Colonic mucosa (tissue), 4 donors: ENCODE data around the gene NRXN2. TPM values are rescaled to one million over a fixed set of nuclear protein-coding genes. Genes with fewer than 3 reads are reported as not detected.

Experiments used
- DNase-seq: peaks from one replicate; pipeline ENCODE4 v3.0.0-alpha.2; 2020
- H3K27ac ChIP-seq: fragments of 200-600 bp; one replicate; pipeline ENCODE4 v1.8.0; 2021
- H3K27me3 ChIP-seq: fragments of 200-600 bp; one replicate; pipeline ENCODE4 v1.8.0; 2021
- H3K36me3 ChIP-seq: fragments of 200-600 bp; one replicate; pipeline ENCODE4 v1.8.0; 2021
- H3K4me1 ChIP-seq: fragments of 200-600 bp; one replicate; pipeline ENCODE4 v1.8.0; 2021; ENCODE audit warnings: mild to moderate bottlenecking
- H3K4me3 ChIP-seq: fragments of 200-600 bp; one replicate; pipeline ENCODE4 v1.8.0; 2021
- H3K9ac ChIP-seq, 2 donors: one replicate each; pipeline ENCODE4 v1.7.0; 2013; ENCODE audit warnings: control low read depth in 2 of 2, low read depth in 2 of 2, low read length in 2 of 2
- H3K9me3 ChIP-seq: fragments of 200-600 bp; one replicate; pipeline ENCODE4 v1.8.0; 2021
- intact Hi-C: fragments of 100-400 bp; cut with DNase I; formaldehyde crosslinking; loops from one replicate; pipeline ENCODE4 v1.14.1; 2022
- total RNA-seq, 2 donors: library from RNA; stranded (reverse); fragmentation: NEBNext Ultra II Directional in 1 of 2; extraction: Animal tissue kit (Norgen Biotek cat#: 25700) in 1 of 2; gene quantifications; one replicate each; pipeline ENCODE4 v1.2.1, GENCODE V29; 2021
- TF ChIP-seq, protein P1 (sequence below): fragments of 200-600 bp; IDR thresholded peaks from one replicate; pipeline ENCODE4 v1.8.0; 2022; ENCODE audit warnings: antibody characterized with exemption, mild to moderate bottlenecking
- donor health status: healthy.
- donor health status: DM: no; HTN: no; CAD: no.
- donor health status: DM: no; HTN: no; CAD: no.

Gene NRXN2
- total RNA-seq, 2 donors from 2014 or later: 2.2 to 5.4 TPM

DNA sequence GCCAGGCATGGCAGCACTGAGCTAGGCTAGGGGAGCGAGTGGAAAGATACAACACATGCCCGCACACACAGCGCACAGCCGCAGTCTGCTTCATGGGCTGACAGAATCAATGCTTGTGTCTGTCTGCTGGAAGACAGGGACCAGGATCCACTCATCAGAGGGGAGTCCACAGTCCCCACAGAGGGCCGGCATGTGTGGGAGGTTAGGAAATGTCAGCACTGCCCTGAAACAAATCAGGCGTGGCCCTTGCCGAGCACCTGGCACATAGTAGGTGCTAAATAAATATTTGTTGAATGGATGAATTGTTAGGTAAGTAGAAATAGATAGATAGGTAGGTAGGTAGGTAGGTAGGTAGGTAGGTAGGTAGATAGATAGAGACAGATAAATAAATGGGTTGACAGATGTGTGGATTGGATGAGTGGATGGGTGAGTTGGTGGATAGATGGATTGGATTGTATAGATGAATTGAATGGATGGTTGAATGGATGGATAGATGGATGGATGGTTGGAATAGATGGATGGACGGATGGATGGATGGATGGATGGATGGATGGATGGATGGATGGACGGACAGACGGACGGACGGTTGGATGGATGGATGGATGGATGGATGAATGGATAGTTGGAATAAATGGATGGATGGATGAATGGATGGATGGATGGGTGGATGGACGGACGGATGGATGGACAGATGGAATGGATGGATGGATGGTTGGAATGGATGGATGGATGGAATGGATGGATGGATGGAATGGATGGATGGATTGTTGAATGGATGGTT, 128.6 kb downstream of the NRXN2 start:
- no peak overlapping the region for H3K9ac ChIP-seq
- no peaks in the 10 kb centered on the region for H3K36me3 ChIP-seq
- no peak overlapping the region for H3K4me3 ChIP-seq
- TF ChIP-seq, protein P1, sequence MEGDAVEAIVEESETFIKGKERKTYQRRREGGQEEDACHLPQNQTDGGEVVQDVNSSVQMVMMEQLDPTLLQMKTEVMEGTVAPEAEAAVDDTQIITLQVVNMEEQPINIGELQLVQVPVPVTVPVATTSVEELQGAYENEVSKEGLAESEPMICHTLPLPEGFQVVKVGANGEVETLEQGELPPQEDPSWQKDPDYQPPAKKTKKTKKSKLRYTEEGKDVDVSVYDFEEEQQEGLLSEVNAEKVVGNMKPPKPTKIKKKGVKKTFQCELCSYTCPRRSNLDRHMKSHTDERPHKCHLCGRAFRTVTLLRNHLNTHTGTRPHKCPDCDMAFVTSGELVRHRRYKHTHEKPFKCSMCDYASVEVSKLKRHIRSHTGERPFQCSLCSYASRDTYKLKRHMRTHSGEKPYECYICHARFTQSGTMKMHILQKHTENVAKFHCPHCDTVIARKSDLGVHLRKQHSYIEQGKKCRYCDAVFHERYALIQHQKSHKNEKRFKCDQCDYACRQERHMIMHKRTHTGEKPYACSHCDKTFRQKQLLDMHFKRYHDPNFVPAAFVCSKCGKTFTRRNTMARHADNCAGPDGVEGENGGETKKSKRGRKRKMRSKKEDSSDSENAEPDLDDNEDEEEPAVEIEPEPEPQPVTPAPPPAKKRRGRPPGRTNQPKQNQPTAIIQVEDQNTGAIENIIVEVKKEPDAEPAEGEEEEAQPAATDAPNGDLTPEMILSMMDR: no peak
- H3K9me3 ChIP-seq: no peaks in the 10 kb centered on the region
- intact Hi-C loops: no loop called here
- no peaks in the 10 kb centered on the region for H3K4me1 ChIP-seq
- no peak for DNase-seq
- no peaks in the 10 kb centered on the region for H3K27me3 ChIP-seq
- no peak overlapping the region for H3K27ac ChIP-seq

DNA sequence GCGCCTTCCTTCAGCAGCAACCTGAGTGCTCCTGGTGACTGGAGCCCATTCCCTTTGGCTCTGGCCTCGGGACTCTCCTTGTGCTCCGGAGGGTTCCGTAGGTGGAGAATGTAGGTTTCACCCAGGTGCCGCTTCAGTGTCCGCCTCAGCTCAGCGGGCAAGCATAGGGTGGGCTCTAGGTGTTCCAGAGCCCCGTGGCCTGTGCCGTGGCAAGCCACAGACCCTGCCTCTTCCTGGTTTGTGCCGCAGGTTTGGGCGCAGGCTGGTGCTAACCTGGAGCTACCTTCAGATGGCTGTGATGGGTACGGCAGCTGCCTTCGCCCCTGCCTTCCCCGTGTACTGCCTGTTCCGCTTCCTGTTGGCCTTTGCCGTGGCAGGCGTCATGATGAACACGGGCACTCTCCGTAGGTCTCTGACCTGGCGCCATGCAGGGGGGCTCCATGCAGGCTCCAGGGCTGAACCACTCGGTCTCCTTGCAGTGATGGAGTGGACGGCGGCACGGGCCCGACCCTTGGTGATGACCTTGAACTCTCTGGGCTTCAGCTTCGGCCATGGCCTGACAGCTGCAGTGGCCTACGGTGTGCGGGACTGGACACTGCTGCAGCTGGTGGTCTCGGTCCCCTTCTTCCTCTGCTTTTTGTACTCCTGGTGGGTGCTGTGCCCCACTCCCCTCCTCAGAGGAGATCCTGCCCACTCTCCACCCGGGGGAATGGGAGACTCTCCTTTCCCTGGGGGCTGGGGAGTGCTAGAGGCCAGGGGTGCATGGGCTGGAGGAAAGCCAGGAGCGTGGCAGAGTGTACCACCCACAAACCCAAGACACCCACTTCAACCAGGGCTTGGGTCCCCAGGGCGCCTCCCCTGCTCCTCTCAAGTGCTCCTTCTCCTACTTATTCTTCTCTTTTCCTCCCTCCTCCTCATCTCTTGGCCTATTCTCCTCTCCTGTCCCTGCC, 129.6 kb downstream of the NRXN2 start:
- TF ChIP-seq, protein P1: no peak
- intact Hi-C loops: no loop called here
- Histone ChIP-seq H3K4me1 (no peaks in the 10 kb centered on the region), H3K4me3 (no peak overlapping the region), H3K27ac (no peak overlapping the region), H3K27me3 (no peaks in the 10 kb centered on the region), H3K36me3 (no peaks in the 10 kb centered on the region), H3K9me3 (no peaks in the 10 kb centered on the region), H3K9ac (no peak overlapping the region)
- no peak for DNase-seq

DNA sequence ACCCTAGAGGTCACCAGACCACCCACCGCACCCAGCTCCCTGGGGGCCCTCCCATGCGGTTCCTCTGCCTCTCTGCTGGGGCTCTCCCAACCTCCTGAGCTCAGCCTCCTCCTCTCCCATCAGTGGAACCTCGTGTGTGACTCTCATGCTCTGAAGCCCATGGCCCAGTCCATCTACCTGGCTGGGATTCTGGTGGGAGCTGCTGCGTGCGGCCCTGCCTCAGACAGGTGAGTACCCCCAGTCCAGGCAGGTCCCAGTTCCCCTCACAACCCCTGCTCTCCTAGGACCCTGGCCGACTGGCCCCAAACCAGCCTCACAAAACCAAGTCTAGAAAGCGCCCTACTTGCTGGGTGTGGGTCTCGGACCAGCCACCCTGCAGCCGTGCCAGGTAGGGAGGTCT, 130.3 kb downstream of the NRXN2 start:
- intact Hi-C loops: no loop called here
- Histone ChIP-seq H3K27me3 (no peaks in the 10 kb centered on the region), H3K36me3 (no peaks in the 10 kb centered on the region), H3K9ac (no peak overlapping the region), H3K9me3 (no peaks in the 10 kb centered on the region), H3K4me3 (no peak overlapping the region), H3K4me1 (no peaks in the 10 kb centered on the region), H3K27ac (no peak overlapping the region)
- TF ChIP-seq, protein P1: no peak
- no peak for DNase-seq

DNA sequence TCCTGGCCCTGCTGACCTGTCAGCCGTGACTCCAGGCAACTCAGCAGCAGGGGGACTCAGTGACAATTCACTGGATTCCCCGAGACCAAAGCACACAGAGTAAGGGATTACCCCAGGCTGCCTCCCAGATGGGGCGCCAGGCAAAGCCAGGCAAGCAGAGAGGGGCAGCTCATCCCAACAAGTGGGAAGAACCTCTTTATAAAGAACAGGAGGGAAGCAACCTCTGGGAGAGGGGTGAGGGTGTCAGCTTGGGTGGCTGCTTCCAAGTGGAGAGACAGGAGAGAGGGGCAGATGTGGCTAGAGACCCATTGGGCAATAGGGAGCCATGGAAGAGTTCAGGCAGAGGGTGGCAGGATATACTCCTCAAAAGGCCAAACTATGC, 130.8 kb downstream of the NRXN2 start:
- DNase-seq: no peak
- H3K27me3 ChIP-seq: no peaks in the 10 kb centered on the region
- no peaks in the 10 kb centered on the region for H3K4me1 ChIP-seq
- H3K36me3 ChIP-seq: no peaks in the 10 kb centered on the region
- intact Hi-C loops: no loop called here
- no peak overlapping the region for H3K9ac ChIP-seq
- H3K4me3 ChIP-seq: no peak overlapping the region
- no peaks in the 10 kb centered on the region for H3K9me3 ChIP-seq
- TF ChIP-seq, protein P1: no peak
- H3K27ac ChIP-seq: no peak overlapping the region

DNA sequence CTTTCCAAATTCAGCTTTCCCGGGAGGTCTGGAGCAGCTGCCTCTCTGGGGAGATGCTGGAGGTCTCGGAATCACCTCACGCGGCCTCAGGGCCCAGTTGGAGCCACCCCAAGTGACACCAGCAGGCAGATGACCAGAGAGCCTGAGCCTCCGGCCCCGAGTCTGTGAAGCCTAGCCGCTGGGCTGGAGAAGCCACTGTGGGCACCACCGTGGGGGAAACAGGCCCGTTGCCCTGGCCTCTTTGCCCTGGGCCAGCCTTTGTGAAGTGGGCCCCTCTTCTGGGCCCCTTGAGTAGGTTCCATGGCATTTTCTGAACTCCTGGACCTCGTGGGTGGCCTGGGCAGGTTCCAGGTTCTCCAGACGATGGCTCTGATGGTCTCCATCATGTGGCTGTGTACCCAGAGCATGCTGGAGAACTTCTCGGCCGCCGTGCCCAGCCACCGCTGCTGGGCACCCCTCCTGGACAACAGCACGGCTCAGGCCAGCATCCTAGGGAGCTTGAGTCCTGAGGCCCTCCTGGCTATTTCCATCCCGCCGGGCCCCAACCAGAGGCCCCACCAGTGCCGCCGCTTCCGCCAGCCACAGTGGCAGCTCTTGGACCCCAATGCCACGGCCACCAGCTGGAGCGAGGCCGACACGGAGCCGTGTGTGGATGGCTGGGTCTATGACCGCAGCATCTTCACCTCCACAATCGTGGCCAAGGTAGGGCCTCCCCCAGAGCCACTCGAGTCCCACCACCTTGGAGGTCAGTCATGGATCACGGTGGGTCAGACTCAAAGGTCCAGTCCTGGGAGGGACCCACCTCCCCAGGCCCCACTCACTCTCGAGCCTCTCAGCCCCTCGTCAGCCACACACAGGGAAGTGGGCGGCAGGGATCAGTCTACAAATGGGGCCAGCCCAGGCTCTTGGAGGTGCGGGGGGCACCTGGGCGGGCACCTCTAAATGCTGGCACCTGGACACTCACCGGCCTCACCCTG, 131.5 kb downstream of the NRXN2 start:
- no peak overlapping the region for H3K27ac ChIP-seq
- DNase-seq: no peak

More for the DNA sequence above, 131.5 kb downstream of the NRXN2 start:
- TF ChIP-seq, protein P1: no peak
- Histone ChIP-seq H3K36me3 (no peaks in the 10 kb centered on the region), H3K27me3 (no peaks in the 10 kb centered on the region), H3K4me1 (no peaks in the 10 kb centered on the region), H3K4me3 (no peak overlapping the region), H3K9me3 (no peaks in the 10 kb centered on the region), H3K9ac (no peak overlapping the region)
- intact Hi-C loops: no loop called here
